Measurements from ENCODE around the gene ZSCAN12. TPM values are rescaled to one million over a fixed set of nuclear protein-coding genes. Genes with fewer than 3 reads are reported as not detected.

Gene ZSCAN12
- total and polyA plus RNA-seq, 2 of the 13 experiments (the other 11 are each of a cell fraction or from before 2014, with no cell fraction given), result 2.8 to 8.9 TPM

- TF ChIP-seq BCLAF1 (IDR thresholded peaks at IDR 0.05) (no peak), ZNF44 (CRISPR knock-in tag; IDR thresholded peaks at IDR 0.05) (peak; percentile 41; the same call in 1 of the 2 replicates), ZBTB21 (CRISPR knock-in tag; IDR thresholded peaks at IDR 0.05) (peak; percentile 49; the same call in 1 of the 2 replicates), ZNF558 (CRISPR knock-in tag; IDR thresholded peaks at IDR 0.05; ENCODE audit: borderline replicate concordance) (no peak; the same call in 1 of the 2 replicates), TCF12 (IDR thresholded peaks at IDR 0.05) (no peak), TCF12 (CRISPR knock-in tag; IDR thresholded peaks at IDR 0.05) (0 out of 2 replicates have a peak, but pooled peaks have one; percentile 64), ATF3 (CRISPR knock-in tag; IDR thresholded peaks at IDR 0.05) (no peak; the same call in 1 of the 2 replicates), ZNF574 (CRISPR knock-in tag; IDR thresholded peaks at IDR 0.05) (peak; percentile 100), HMGXB4 (CRISPR knock-in tag; IDR thresholded peaks at IDR 0.05; ENCODE audit: borderline replicate concordance in 1 of 2, low read depth in 1 of 2) (peak; percentile 93 to 95), ZBTB43 (CRISPR knock-in tag; conservative IDR thresholded peaks at IDR 0.05) (peak; percentile 65; the same call in 1 of the 2 replicates), SPEN (CRISPR knock-in tag; IDR thresholded peaks at IDR 0.05; ENCODE audit: low read depth) (peak; percentile 97), TFAP4 (IDR thresholded peaks at IDR 0.05; ENCODE audit: borderline replicate concordance, low read depth) (peak; percentile 99), THAP8 (CRISPR knock-in tag; IDR thresholded peaks at IDR 0.05; ENCODE audit: borderline replicate concordance) (no peak), ZNF746 (CRISPR knock-in tag; IDR thresholded peaks at IDR 0.05) (peak; percentile 60; the same call in 1 of the 2 replicates), MATR3 (CRISPR knock-in tag; IDR thresholded peaks at IDR 0.05) (no peak), MEIS1 (CRISPR knock-in tag; IDR thresholded peaks at IDR 0.05; ENCODE audit: borderline replicate concordance) (peak; percentile 91; the same call in 1 of the 2 replicates)
Observed at GRCh38 chr6:28383235-28384142, 16.1 kb downstream of the ZSCAN12 start (continued).

All from HepG2 (cell line).